Fibroblast of skin of right quadriceps (primary cell): ENCODE data around the gene DPCD.

ENCODE experiments used
- DNase-seq: peaks from one replicate; pipeline ENCODE4 v3.0.0-alpha.2; 2013

DPCD gene

GRCh38 chr10:101567165-101568006, 20.7 kb upstream of the DPCD start:
- DNase-seq = no peak

- DNase-seq = no peak
Observed at GRCh38 chr10:101568054-101568745, 19.9 kb upstream of the DPCD start.

DNA sequence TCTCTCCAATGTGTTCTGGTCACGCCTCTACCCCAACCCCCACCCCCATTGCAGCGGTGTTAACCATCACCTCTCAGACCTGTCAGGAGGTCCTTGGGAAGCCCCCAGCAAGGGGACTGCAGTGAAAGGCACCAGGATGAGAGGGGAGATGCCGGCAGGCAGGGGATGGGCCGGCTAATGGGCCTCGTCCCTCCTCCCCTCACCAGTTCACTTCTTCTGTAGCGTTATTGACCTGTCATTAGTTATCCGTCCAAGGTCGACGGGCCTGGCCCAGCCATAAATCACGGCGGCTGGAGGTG, 18.8 kb upstream of the DPCD start:
- DNase-seq = no peak

DNA sequence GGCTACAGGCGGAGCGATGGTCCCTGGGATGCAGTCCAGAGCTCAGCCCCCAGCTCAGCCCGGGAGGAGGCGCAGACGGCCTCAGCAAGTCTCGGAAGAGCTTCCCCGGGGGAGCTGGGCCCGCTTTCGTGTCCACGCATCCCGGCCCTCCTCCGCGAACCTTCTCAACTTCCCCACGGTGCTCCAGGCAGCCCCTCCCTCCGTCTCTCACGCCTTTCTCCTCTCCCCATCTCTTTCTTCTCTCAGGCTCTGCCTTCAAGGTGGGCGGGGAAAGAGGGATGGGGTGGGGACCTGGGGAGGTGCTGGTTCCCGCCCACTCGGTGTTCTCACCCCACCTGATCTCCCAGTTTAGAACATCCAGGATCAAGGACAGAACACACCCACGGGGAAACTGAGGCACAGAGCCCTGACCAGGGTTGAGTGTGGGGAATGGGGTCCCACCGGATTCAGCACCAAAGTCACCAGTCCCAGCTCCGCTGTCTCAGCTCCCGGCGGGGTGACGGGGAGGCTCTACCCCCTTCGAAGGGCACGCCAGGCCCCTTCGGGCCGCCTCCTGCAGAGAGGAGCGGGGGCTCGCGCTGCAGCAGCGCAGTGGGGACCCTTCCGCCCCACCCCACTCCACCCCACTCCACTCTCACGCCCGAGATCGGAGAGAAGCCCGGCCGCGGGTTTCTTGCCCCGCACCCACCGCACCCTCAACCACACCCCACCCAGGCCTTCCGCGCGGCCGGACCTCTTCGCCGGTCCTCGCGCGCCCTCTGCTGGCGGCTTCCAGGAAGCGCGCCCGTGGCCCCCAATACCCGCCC, 18.3 kb upstream of the DPCD start:
- DNase-seq = peak; percentile 58

GRCh38 chr10:101570428-101571270, 17.5 kb upstream of the DPCD start:
- DNase-seq = no peak

DNA sequence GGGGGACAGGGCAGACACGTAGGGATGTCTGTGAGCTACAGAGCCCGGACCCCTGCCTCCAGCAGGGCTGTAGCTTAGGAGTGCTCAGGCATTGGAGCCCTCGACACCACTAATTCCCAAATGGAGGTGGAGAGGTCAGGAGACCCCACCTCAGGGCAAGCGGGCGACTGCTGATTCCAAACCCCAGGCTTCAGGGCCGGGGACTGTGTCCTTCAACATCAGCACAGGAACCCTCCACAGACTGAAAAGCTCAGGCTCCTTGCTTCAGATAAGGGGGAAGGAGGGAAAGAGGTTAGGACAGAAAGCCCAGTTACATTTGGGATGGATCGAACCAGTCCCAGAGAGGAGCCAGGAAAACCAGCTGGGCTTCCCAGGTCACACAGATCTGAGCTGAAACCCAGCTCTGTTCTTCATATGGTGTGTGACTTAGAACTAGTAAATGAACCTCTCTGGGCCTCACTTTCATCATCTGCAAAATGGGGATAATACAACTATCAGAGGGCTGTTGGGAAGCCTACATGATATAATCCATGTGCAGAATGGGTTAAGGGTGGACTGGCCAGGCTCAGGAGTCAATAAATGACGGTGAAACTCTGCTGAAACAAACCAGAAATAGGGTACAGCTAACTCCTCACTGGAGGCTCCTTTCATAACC, 16.7 kb upstream of the DPCD start:
- DNase-seq = no peak

DNA sequence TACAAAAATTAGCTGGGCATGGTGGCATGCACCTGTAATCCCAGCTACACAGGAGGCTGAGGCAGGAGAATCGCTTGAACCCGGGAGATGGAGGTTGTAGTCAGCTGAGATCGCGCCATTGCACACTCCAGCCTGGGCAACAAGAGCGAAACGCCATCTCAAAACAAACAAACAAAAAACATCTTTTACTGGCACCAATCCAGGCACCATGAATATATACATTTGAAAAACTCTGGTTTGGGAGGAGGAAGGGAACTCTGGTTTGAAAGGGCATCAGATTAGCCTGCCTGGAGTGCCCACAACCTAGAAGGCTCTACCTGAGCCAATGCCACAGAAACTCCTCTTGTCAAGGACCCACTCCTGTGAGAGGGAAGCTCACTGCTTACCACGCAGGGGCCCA, 16.0 kb upstream of the DPCD start:
- no peak for DNase-seq

DNA sequence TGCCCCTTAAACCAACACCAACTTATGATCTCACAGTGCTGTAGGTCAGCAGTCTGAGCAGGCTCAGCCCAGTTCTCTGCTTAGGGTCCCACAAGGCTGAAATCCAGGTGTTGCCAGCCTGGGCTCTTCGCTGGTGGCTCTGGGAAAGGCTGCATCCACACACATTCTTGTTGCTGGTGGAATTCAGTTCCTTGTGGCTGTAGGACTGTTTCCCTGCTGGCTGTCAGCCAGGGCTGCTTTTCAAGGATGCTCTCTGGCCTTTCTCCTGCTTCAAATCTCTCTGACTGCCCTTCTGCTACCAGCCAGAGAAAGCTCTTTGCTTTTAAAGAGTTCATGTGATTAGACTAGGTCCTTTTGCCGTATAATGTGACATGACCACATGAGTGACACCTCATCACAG, 15.3 kb upstream of the DPCD start:
- DNase-seq = no peak

- no peak for DNase-seq
Observed at GRCh38 chr10:101573885-101574753, 14.0 kb upstream of the DPCD start.

- no peak for DNase-seq
Observed at GRCh38 chr10:101575091-101575490, 13.0 kb upstream of the DPCD start.

- no peak for DNase-seq
Observed at GRCh38 chr10:101575580-101576210, 12.4 kb upstream of the DPCD start.

GRCh38 chr10:101576211-101576863, 11.8 kb upstream of the DPCD start:
- no peak for DNase-seq

DNA sequence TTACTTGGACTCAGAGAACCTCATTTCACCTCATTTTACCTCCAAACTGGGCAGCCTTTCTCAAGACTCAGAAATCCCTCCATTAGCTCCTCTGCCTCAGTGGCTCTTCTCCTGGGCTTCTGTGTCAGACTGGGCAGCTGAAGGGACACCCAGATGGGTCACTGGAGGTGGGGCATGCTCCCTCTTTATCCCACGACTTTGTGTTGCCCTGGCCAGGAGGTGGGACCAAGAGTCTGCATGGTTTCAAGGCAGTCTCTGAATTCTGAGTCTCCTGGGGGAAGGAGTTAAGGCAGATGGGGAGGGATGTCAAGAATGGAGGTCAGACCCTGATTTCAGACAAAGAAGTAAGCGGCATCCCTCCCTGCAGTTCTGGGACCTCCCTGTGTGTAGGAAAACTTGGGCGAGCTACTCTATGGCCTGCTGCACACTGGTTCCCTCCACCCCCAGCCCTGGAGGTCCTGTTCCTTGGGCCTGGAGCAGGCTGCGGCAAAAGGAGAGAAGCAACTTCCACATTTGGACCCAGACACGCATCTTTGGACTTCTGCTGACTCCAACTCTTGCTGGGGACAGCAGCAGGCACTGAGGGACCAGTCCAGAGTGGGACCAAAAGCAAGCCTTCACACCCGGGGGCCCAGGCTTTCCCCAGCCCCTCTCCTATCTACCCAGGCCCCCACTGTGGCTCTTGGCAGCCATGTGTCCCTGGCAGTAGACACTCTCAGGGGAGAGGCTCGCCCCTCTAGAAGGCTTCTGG, 10.8 kb upstream of the DPCD start:
- DNase-seq = no peak

DNA sequence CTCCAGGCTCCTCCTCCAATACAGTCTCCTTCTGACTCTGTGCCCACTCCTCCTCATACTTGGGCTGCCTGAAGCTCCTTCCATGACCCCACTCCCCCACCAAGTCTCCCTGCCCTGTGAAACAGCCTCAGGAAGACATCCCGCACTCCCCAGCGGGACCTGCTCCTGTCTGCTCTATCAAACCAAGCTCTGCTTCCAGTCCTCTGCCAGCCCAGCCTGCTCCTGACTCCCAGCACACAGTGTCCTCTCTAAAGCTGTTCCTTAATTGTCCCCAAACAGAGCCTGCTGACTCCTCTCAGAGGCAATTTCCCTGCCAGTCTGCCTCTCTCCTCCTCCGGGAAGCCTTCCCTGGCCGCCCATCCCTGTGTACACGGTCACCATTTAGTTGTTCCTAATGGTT, 9.9 kb upstream of the DPCD start:
- no peak for DNase-seq

DNA sequence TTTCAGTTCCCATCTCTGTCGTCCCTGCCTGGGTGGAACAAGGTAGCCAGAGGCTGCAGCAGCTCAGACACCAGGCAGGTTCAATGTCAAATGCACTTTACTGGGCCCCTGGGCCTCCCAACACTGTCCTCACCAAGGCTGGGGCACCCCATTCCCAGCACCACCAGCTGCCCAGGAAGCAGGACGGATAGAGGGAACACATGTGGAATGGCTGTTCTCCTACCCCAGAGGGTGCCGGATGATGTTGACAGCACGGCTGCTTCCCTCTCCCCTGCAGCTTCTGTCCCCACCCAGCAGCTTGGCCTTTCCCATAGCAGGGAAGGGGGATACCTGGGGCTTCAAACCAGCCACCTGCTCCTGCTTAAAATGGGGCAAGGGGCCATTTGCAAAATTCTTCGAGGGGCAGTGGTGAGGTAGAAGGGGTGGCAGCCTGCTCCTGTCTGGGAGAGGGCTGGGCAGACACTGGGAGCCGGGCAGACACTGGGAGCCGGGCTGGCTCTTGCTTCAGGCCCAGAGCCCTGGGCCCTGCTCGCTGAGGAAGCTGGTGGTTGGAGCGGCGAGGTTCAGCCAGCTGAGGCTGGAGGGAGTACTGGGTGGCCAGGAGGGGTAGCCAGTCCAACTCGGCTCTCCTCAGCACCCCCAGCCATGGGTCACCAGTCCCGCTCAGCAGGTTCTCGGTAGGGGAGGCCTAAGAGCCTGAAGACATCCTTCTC, 9.2 kb upstream of the DPCD start:
- DNase-seq = no peak

- no peak for DNase-seq
Observed at GRCh38 chr10:101579516-101579870, 8.6 kb upstream of the DPCD start.

DNA sequence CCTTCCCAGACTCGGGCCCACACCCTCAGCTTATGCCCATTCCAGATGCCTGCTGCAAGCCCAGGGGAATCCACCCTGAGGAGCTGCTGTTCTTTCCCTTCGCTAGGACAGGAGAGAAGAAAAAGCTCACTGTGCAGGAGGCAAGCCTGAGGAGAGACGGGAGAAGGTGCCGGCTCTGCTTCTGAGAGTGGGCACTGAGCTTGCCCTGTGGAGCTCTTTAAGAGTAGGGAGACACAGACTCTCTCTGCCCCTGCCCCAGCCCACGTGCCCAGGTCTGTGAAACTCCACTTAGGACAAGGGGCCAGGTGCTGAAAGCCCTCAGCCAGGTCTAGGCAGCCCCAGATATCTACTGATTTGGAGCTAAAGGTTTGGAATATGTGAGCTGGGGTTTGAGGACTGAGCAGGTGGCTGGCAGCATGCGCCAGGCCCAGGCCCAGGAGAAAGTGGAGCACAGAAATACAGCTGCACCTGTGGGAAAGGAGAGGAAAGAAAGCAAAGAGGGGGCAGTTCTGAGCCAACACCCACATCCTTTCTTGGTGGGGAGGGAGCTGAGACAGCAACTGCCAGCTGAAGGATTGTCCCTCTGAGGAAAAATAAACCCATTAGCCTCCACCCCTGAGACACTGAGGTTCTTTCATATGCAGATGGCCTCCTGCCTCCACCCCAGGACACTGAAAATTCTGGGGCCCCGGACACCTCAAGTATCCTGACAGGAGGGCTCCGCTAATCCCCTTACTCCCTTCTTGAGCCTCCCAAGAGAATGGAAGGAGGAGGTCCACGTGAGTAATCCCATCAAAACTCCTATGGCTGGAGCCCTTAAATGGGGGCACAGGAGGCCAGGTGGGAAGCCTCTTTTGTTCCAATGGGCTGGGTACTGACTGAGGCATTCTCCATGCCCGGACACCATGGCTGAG, 7.4 kb upstream of the DPCD start:
- DNase-seq = no peak

GRCh38 chr10:101585841-101586240, 2.3 kb upstream of the DPCD start:
- no peak for DNase-seq
